Measurements from ENCODE around the gene TRIM52. TPM values are rescaled to one million over a fixed set of nuclear protein-coding genes. Genes with fewer than 3 reads are reported as not detected.

Gene TRIM52
- total and polyA plus RNA-seq, 9 of the 15 experiments (the other 6 are each of a cell fraction or from before 2014, with no cell fraction given) = 3.3 to 21.9 (median 13.5) TPM

DNA sequence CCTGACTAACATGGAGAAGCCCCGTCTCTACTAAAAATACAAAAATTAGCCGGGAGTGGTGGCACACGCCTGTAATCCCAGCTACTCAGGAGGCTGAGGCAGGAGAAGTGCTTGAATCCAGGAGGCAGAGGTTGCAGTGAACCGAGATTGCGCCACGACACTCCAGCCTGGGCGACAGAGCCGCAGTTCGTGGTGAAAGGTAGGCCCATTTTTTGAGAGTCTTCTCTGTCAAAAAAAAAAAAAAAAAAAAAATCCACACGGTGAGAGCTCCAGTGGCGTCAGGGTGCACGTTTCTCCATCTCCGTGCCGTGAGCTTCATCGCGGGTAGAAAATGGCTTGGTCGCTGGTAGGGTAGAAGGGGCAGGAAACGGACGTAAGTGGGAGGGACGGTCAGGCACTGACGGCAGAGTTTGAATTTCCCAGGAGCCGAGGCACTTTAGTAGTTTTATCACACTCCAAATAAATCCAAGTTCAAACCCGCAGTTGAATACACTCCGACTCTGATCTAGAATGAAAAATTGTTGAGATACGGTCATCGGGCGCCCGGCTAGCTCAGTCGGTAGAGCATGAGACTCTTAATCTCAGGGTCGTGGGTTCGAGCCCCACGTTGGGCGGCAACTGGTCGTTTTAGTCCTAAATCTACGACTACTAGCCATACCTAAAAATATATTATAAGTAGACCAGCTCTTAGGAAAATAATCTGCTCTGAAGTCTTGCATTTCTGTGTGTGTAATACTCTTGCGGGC, 53.6 kb downstream of the TRIM52 start (continued):
- TF ChIP-seq MED1 (CRISPR knock-in tag; IDR thresholded peaks at IDR 0.05; ENCODE audit: borderline replicate concordance) = no peak
- TF ChIP-seq ZNF124 (CRISPR knock-in tag; IDR thresholded peaks at IDR 0.05) = no peak
- peak; percentile 45; the same call in 1 of the 2 replicates for TF ChIP-seq RFX5 (IDR thresholded peaks at IDR 0.05; ENCODE audit: low read depth, low read length)
- peak; percentile 55; the same call in 1 of the 2 replicates for TF ChIP-seq ZBTB7A (IDR thresholded peaks at IDR 0.05; ENCODE audit: borderline replicate concordance, control insufficient read depth, low read depth, low read length)
- TF ChIP-seq ZNF695 (CRISPR knock-in tag; IDR thresholded peaks at IDR 0.05) = no peak
- TF ChIP-seq, protein P1, sequence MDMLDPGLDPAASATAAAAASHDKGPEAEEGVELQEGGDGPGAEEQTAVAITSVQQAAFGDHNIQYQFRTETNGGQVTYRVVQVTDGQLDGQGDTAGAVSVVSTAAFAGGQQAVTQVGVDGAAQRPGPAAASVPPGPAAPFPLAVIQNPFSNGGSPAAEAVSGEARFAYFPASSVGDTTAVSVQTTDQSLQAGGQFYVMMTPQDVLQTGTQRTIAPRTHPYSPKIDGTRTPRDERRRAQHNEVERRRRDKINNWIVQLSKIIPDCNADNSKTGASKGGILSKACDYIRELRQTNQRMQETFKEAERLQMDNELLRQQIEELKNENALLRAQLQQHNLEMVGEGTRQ (CRISPR knock-in tag; IDR thresholded peaks at IDR 0.05) = no peak
- peak; percentile 78 for TF ChIP-seq TEAD4 (IDR thresholded peaks at IDR 0.05; ENCODE audit: low read length)
- no peak for TF ChIP-seq TEAD4 (CRISPR knock-in tag; IDR thresholded peaks at IDR 0.05; ENCODE audit: borderline replicate concordance)
- TF ChIP-seq, protein P2, sequence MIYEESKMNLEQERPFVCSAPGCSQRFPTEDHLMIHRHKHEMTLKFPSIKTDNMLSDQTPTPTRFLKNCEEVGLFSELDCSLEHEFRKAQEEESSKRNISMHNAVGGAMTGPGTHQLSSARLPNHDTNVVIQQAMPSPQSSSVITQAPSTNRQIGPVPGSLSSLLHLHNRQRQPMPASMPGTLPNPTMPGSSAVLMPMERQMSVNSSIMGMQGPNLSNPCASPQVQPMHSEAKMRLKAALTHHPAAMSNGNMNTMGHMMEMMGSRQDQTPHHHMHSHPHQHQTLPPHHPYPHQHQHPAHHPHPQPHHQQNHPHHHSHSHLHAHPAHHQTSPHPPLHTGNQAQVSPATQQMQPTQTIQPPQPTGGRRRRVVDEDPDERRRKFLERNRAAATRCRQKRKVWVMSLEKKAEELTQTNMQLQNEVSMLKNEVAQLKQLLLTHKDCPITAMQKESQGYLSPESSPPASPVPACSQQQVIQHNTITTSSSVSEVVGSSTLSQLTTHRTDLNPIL (CRISPR knock-in tag; IDR thresholded peaks at IDR 0.05) = no peak
- TF ChIP-seq, protein P3, sequence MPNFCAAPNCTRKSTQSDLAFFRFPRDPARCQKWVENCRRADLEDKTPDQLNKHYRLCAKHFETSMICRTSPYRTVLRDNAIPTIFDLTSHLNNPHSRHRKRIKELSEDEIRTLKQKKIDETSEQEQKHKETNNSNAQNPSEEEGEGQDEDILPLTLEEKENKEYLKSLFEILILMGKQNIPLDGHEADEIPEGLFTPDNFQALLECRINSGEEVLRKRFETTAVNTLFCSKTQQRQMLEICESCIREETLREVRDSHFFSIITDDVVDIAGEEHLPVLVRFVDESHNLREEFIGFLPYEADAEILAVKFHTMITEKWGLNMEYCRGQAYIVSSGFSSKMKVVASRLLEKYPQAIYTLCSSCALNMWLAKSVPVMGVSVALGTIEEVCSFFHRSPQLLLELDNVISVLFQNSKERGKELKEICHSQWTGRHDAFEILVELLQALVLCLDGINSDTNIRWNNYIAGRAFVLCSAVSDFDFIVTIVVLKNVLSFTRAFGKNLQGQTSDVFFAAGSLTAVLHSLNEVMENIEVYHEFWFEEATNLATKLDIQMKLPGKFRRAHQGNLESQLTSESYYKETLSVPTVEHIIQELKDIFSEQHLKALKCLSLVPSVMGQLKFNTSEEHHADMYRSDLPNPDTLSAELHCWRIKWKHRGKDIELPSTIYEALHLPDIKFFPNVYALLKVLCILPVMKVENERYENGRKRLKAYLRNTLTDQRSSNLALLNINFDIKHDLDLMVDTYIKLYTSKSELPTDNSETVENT (CRISPR knock-in tag; IDR thresholded peaks at IDR 0.05) = no peak
- no peak for TF ChIP-seq DNMT1 (IDR thresholded peaks at IDR 0.05)
- no peak for TF ChIP-seq HCFC1 (IDR thresholded peaks at IDR 0.05; ENCODE audit: low read depth, low read length)
- no peak for TF ChIP-seq ZKSCAN3 (CRISPR knock-in tag; IDR thresholded peaks at IDR 0.05)
- 0 out of 2 replicates have a peak, but pooled peaks have one; percentile 55 for TF ChIP-seq ZNF24 (IDR thresholded peaks at IDR 0.05)
- TF ChIP-seq NR1H2 (CRISPR knock-in tag; IDR thresholded peaks at IDR 0.05) = no peak
- TF ChIP-seq SREBF2 (CRISPR knock-in tag; IDR thresholded peaks at IDR 0.05) = no peak
- peak; percentile 27 for TF ChIP-seq TAF1 (IDR thresholded peaks at IDR 0.05; ENCODE audit: control insufficient read depth, extremely low read depth, insufficient read depth, low read length, severe bottlenecking)
- TF ChIP-seq SMARCA4 (IDR thresholded peaks at IDR 0.05) = peak; percentile 11; the same call in 1 of the 2 replicates
- TF ChIP-seq KAT7 (CRISPR knock-in tag; IDR thresholded peaks at IDR 0.05; ENCODE audit: borderline replicate concordance) = no peak; the same call in 1 of the 2 replicates
- TF ChIP-seq ZNF282 (CRISPR knock-in tag; IDR thresholded peaks at IDR 0.05) = no peak
- TF ChIP-seq MECOM (CRISPR knock-in tag; IDR thresholded peaks at IDR 0.05) = no peak
- no peak for TF ChIP-seq TAF7 (tag; IDR thresholded peaks at IDR 0.05)
- TF ChIP-seq FOXA3 (CRISPR knock-in tag; conservative IDR thresholded peaks at IDR 0.05 in 1 of 2, IDR thresholded peaks at IDR 0.05 in 1 of 2) = no peak
- TF ChIP-seq NR3C1 (CRISPR knock-in tag; IDR thresholded peaks at IDR 0.05) = no peak
- no peak for TF ChIP-seq MBD2 (IDR thresholded peaks at IDR 0.05; ENCODE audit: borderline replicate concordance, low read depth)
- no peak for TF ChIP-seq BRF1 (IDR thresholded peaks at IDR 0.05; ENCODE audit: borderline replicate concordance, extremely low read depth, insufficient read length)
